GM12872 (cell line): ENCODE measurements around the gene GAS7.

Experiments used
- CTCF ChIP-seq: IDR thresholded peaks from 3 replicates; pipeline ENCODE4 v1.5.1; 2011; ENCODE audit warnings: low read depth, mild to moderate bottlenecking, low read length, moderate library complexity; ENCODE audit not compliant: insufficient read depth

GAS7 gene

GRCh38 chr17:10120109-10120485 lies 78.3 kb downstream of the GAS7 start:
- no peak for TF ChIP-seq CTCF

GRCh38 chr17:10119203-10120108 lies 79.0 kb downstream of the GAS7 start:
- no peak for TF ChIP-seq CTCF

- TF ChIP-seq CTCF = no peak
Observed at GRCh38 chr17:10118788-10119130, 79.6 kb downstream of the GAS7 start.

GRCh38 chr17:10117581-10118001 lies 80.8 kb downstream of the GAS7 start:
- TF ChIP-seq CTCF = peak; percentile 39

- TF ChIP-seq CTCF = no peak
Observed at GRCh38 chr17:10116753-10117420, 81.5 kb downstream of the GAS7 start.

- TF ChIP-seq CTCF = no peak
Observed at GRCh38 chr17:10116267-10116666, 82.1 kb downstream of the GAS7 start.

- TF ChIP-seq CTCF = no peak
Observed at GRCh38 chr17:10115536-10115932, 82.9 kb downstream of the GAS7 start.
